Stimulated activated CD8-positive, alpha-beta memory T cell treated with anti-CD3 and anti-CD28 coated beads, Interleukin-15, amount 100 ng/mL, for 1 hour (primary cell): ENCODE measurements around the gene NPHS1.
"Not testable (repeated sequence)": the region's sequence is repeated elsewhere in the genome, so short reads cannot be mapped to it uniquely, and the experiment has no call there.

Source experiments
- DNase-seq: peaks from one replicate; pipeline ENCODE4 v3.0.0-alpha.2; 2020; ENCODE audit warnings: low read depth

Gene NPHS1

GRCh38 chr19:35848919-35849505 lies 3.3 kb downstream of the NPHS1 start:
- DNase-seq: no peak

- no peak for DNase-seq
These were observed 3.8 kb downstream of the NPHS1 start for GRCh38 chr19:35848486-35848885.

- DNase-seq: no peak
These were observed 4.4 kb downstream of the NPHS1 start for GRCh38 chr19:35847911-35848310.

- DNase-seq: no peak
These were observed 6.2 kb downstream of the NPHS1 start for GRCh38 chr19:35846038-35846668.

- DNase-seq: no peak
These were observed 6.9 kb downstream of the NPHS1 start for GRCh38 chr19:35845215-35846037.

- DNase-seq: no peak
These were observed 7.7 kb downstream of the NPHS1 start for GRCh38 chr19:35844482-35845214.

GRCh38 chr19:35843676-35844481 lies 8.4 kb downstream of the NPHS1 start:
- no peak for DNase-seq

- DNase-seq: no peak
These were observed 9.5 kb downstream of the NPHS1 start for GRCh38 chr19:35842666-35843272.

- DNase-seq: no peak
These were observed 10.2 kb downstream of the NPHS1 start for GRCh38 chr19:35841961-35842595.

- DNase-seq: not testable (repeated sequence)
These were observed 16.2 kb downstream of the NPHS1 start for GRCh38 chr19:35836096-35836495.

- DNase-seq: no peak
These were observed 18.3 kb downstream of the NPHS1 start for GRCh38 chr19:35833972-35834371.

- no peak for DNase-seq
These were observed 20.2 kb downstream of the NPHS1 start for GRCh38 chr19:35832054-35832453.

- no peak for DNase-seq
These were observed 21.3 kb downstream of the NPHS1 start for GRCh38 chr19:35830986-35831385.

GRCh38 chr19:35828692-35829301 lies 23.5 kb downstream of the NPHS1 start:
- peak; percentile 14 for DNase-seq

- no peak for DNase-seq
These were observed 28.2 kb downstream of the NPHS1 start for GRCh38 chr19:35824150-35824549.

- no peak for DNase-seq
These were observed 29.7 kb downstream of the NPHS1 start for GRCh38 chr19:35822579-35822978.

GRCh38 chr19:35818445-35818844 lies 33.9 kb downstream of the NPHS1 start:
- DNase-seq: no peak

- no peak for DNase-seq
These were observed 35.5 kb downstream of the NPHS1 start for GRCh38 chr19:35816846-35817245.

GRCh38 chr19:35816262-35816661 lies 36.0 kb downstream of the NPHS1 start:
- no peak for DNase-seq
